CD4-positive, alpha-beta T cell (primary cell): Measurements from ENCODE around the gene ATXN1. TPM values are rescaled to one million over a fixed set of nuclear protein-coding genes. Genes with fewer than 3 reads are reported as not detected.

Experiments
- ATAC-seq: fragments of 200-7000 bp; cut with Tn5 transposase; one replicate; pipeline ENCODE4 v1.10.0; 2022; ENCODE audit warnings: mild to moderate bottlenecking; ENCODE audit not compliant: poor library complexity
- CTCF ChIA-PET: fragments of 350-600 bp; sonication (Branson Sonifier 250); formaldehyde crosslinking; loops from one replicate; lab custom pipeline; 2021; ENCODE audit warnings: antibody characterized with exemption, inconsistent platforms; lab: Charles Lee
- POLR2A ChIA-PET: fragments of 350-600 bp; sonication (Branson Sonifier 250); formaldehyde crosslinking; loops from one replicate; lab custom pipeline; 2021; ENCODE audit warnings: antibody characterized with exemption, inconsistent platforms; lab: Charles Lee
- DNase-seq, 14 experiments: peaks; one replicate each; pipeline ENCODE4 v3.0.0-alpha.2; 2013 to 2020; ENCODE audit warnings: mixed read lengths in 2 of 14
- H3K27ac ChIP-seq, 2 donors: one replicate each; pipeline versions ENCODE4 v1.5.1 to v1.7.0; 2013; ENCODE audit warnings: low read length in 2 of 2, low read depth in 1 of 2, mild to moderate bottlenecking in 1 of 2
- H3K27me3 ChIP-seq, 2 experiments: 1 replicate in 1 of 2; 2 replicates in 1 of 2; pipeline versions ENCODE4 v1.6.1 to v1.7.0; 2013; ENCODE audit warnings: low read length in 2 of 2, control low read depth in 1 of 2, mild to moderate bottlenecking in 1 of 2, moderate library complexity in 1 of 2; ENCODE audit not compliant: insufficient read depth in 2 of 2, control insufficient read depth in 1 of 2
- H3K36me3 ChIP-seq: one replicate; pipeline ENCODE4 v1.6.1; 2013; ENCODE audit warnings: low read length, control low read depth; ENCODE audit not compliant: insufficient read depth
- H3K4me1 ChIP-seq: one replicate; pipeline ENCODE4 v1.6.1; 2013; ENCODE audit warnings: low read length, control low read depth; ENCODE audit not compliant: insufficient read depth
- H3K4me3 ChIP-seq: one replicate; pipeline ENCODE4 v1.5.1; 2013; ENCODE audit warnings: mild to moderate bottlenecking, low read length, moderate library complexity
- H3K9me3 ChIP-seq, 2 experiments: 1 replicate in 1 of 2; 2 replicates in 1 of 2; pipeline versions ENCODE4 v1.6.1 to v1.7.0; 2013; ENCODE audit warnings: low read length in 2 of 2, mild to moderate bottlenecking in 2 of 2, control low read depth in 1 of 2, moderate library complexity in 1 of 2; ENCODE audit not compliant: control insufficient read depth in 1 of 2, insufficient read depth in 1 of 2
- H3K27ac Mint-ChIP-seq: one replicate; pipeline ENCODE4 v1.8.0; 2020; ENCODE audit warnings: mixed read lengths
- H3K27me3 Mint-ChIP-seq: one replicate; pipeline ENCODE4 v1.8.0; 2021; ENCODE audit warnings: mixed read lengths
- H3K36me3 Mint-ChIP-seq: one replicate; pipeline ENCODE4 v1.8.0; 2021; ENCODE audit warnings: low read depth, mixed read lengths
- H3K4me1 Mint-ChIP-seq: one replicate; pipeline ENCODE4 v1.8.0; 2021; ENCODE audit warnings: low read depth, mixed read lengths
- H3K4me3 Mint-ChIP-seq: one replicate; pipeline ENCODE4 v1.8.0; 2020; ENCODE audit warnings: mild to moderate bottlenecking, mixed read lengths
- H3K9me3 Mint-ChIP-seq: one replicate; pipeline ENCODE4 v1.8.0; 2020; ENCODE audit warnings: mixed read lengths
- intact Hi-C, 2 experiments: fragments of 100-400 bp; cut with DNase I in 1 of 2; cut with micrococcal nuclease in 1 of 2; formaldehyde crosslinking; loops; one replicate each; pipeline versions ENCODE4 v1.15.1 to v1.9.0; 2023 to 2025; cut with DNase I, micrococcal nuclease
- total RNA-seq, 174 experiments: library from RNA in 2 of 174; stranded (reverse) in 2 of 174; gene quantifications; one replicate each; pipeline ENCODE4 v1.2.3 and lab custom pipeline; 2021 to 2026
- TF ChIP-seq, protein P1 (sequence below): fragments of 200-600 bp; IDR thresholded peaks from one replicate; pipeline ENCODE4 v1.8.0; 2022; ENCODE audit warnings: antibody characterized with exemption, mild to moderate bottlenecking

The ATXN1 gene
- total RNA-seq, 2 experiments from 2014 or later: 74.2 to 76.7 TPM

DNA sequence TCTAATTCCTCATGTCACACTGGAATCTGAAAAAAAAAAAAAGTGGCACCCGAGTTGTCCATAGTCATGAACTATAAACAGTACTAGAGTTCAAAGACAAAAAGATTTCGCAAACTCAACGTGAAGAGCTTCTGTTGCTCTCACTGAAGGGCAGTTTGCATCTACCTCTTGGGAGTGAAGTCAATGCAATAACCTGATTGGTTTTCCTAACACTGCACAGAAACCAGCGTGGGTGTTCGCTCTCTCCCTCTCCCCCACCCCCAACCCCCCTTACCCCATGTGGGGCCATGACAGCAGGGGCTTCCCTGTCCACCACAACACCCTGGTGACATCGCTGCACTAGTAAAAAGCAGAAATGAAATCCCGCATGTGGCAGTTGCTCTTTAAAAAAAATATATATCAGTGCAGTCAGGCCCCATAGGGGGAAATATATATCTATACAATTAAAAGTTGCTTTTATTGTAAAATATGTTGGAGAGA, 456.0 kb downstream of the ATXN1 start:
- no peaks in the 10 kb centered on the region for H3K27me3 ChIP-seq
- Mint-ChIP-seq H3K36me3 (peaks cover 24% of the 10 kb centered on the region), H3K4me1 (no peaks in the 10 kb centered on the region), H3K9me3 (no peaks in the 10 kb centered on the region), H3K27ac (no peak overlapping the region), H3K27me3 (no peaks in the 10 kb centered on the region), H3K4me3 (no peak overlapping the region)
- DNase-seq (no peak), ATAC-seq (no peak)
- ChIA-PET CTCF (no interaction called here), POLR2A (no interaction called here)
- TF ChIP-seq, protein P1, sequence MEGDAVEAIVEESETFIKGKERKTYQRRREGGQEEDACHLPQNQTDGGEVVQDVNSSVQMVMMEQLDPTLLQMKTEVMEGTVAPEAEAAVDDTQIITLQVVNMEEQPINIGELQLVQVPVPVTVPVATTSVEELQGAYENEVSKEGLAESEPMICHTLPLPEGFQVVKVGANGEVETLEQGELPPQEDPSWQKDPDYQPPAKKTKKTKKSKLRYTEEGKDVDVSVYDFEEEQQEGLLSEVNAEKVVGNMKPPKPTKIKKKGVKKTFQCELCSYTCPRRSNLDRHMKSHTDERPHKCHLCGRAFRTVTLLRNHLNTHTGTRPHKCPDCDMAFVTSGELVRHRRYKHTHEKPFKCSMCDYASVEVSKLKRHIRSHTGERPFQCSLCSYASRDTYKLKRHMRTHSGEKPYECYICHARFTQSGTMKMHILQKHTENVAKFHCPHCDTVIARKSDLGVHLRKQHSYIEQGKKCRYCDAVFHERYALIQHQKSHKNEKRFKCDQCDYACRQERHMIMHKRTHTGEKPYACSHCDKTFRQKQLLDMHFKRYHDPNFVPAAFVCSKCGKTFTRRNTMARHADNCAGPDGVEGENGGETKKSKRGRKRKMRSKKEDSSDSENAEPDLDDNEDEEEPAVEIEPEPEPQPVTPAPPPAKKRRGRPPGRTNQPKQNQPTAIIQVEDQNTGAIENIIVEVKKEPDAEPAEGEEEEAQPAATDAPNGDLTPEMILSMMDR: no peak
- H3K4me3 ChIP-seq: no peak overlapping the region
- no peak overlapping the region for H3K27ac ChIP-seq
- intact Hi-C loops: no loop called here
- peaks cover 44% of the 10 kb centered on the region for H3K36me3 ChIP-seq
- H3K4me1 ChIP-seq: no peaks in the 10 kb centered on the region
- no peaks in the 10 kb centered on the region for H3K9me3 ChIP-seq

DNA sequence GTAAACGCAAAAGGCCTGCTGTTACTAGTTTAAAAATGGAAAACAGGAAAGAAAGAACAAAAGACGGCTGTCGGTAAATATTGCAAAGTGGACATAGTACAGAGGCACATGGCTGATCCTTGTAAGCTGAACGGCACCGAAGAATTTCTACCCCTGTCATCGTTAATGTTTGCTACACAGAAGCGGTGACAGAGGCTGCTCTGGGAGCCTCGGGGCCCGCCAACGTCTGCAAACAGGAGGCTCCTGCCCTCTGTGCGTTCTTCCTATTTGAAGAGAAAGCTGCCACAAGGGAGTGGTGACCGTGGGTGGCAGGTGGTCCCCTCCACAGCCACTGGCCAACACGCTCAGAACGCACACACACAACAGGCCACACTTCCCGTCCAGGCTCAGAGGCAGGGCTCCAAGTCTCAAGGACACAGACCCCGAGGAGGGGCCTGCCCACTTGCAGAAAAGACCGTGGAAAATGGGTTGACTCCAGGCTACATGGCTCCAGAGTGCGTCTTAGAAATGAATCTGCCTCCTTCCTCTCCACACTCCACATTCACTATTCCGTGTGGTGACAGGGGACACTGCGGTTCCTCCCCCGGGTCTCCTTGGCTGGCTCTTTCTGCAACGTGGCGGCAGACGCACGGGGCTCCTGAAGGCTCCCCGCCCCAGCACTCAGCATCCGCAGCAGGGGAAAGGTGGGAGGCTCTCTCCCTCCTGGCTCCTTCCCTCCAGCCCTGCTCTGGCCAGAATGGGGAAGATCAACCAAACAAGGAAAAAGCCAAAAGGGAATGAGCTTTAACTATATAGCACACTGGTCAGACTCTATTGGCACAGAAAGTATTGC, 458.3 kb downstream of the ATXN1 start:
- no peak overlapping the region for H3K27ac ChIP-seq
- DNase-seq: no peak
- Mint-ChIP-seq H3K27me3 (no peaks in the 10 kb centered on the region), H3K4me1 (no peaks in the 10 kb centered on the region), H3K27ac (no peak overlapping the region), H3K4me3 (no peak overlapping the region), H3K9me3 (no peaks in the 10 kb centered on the region), H3K36me3 (peaks cover 20% of the 10 kb centered on the region)
- no peak for ATAC-seq
- ChIA-PET POLR2A (no interaction called here), CTCF (interaction anchor here (1.0 kb wide), 1 partner anchor 14 kb away, joined by 3 read pairs; no protein-coding TSS in a partner anchor)
- H3K9me3 ChIP-seq: no peaks in the 10 kb centered on the region
- intact Hi-C loops: no loop called here
- H3K36me3 ChIP-seq: peaks cover 42% of the 10 kb centered on the region
- H3K4me1 ChIP-seq: no peaks in the 10 kb centered on the region
- no peak overlapping the region for H3K4me3 ChIP-seq
- TF ChIP-seq, protein P1: no peak
- no peaks in the 10 kb centered on the region for H3K27me3 ChIP-seq

DNA sequence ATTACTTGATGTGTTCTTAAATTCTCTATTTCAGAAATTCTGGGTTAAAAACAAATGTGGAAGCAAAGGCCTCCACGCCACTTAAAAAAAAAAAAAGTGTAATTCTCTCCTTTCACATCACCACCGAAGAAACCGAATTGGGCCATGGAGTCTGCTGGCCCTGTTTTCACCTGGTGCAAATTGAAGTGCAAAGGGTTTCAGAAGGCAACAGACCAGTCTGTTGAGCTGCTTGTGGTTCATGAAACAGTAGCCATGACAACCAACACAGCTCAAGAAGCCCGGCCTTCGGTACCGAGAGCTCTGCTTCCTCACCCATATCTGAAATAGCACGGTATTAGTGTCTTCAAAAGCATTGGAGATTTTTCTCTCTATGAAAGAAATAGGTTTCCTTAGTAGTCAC, 459.7 kb downstream of the ATXN1 start:
- TF ChIP-seq, protein P1: no peak
- no peak overlapping the region for H3K4me3 Mint-ChIP-seq
- peaks cover 14% of the 10 kb centered on the region for H3K36me3 Mint-ChIP-seq
- no peak overlapping the region for H3K27ac Mint-ChIP-seq
- Histone ChIP-seq H3K9me3 (no peaks in the 10 kb centered on the region), H3K4me1 (no peaks in the 10 kb centered on the region), H3K27ac (no peak overlapping the region), H3K27me3 (no peaks in the 10 kb centered on the region), H3K4me3 (no peak overlapping the region), H3K36me3 (peaks cover 36% of the 10 kb centered on the region)
- no peak for DNase-seq
- ATAC-seq: no peak
- CTCF ChIA-PET: no interaction called here
- no peaks in the 10 kb centered on the region for H3K9me3 Mint-ChIP-seq
- POLR2A ChIA-PET: no interaction called here
- no peaks in the 10 kb centered on the region for H3K27me3 Mint-ChIP-seq
- intact Hi-C loops: no loop called here
- no peaks in the 10 kb centered on the region for H3K4me1 Mint-ChIP-seq
